Ishikawa (cell line): Measurements from ENCODE around the gene ZNF860.

Experiments used
- CEBPB ChIP-seq: IDR thresholded peaks from 2 replicates; pipeline ENCODE4 v1.6.1; 2012
- CREB1 ChIP-seq: IDR thresholded peaks from 2 replicates; pipeline ENCODE4 v1.6.1; 2012; ENCODE audit warnings: low read depth
- EGR1 ChIP-seq: IDR thresholded peaks from 2 replicates; pipeline ENCODE4 v1.6.1; 2012
- EP300 ChIP-seq: IDR thresholded peaks from 2 replicates; pipeline ENCODE4 v1.6.1; 2012; ENCODE audit warnings: borderline replicate concordance
- FOXM1 ChIP-seq: IDR thresholded peaks from 2 replicates; pipeline ENCODE4 v1.6.1; 2012; ENCODE audit warnings: low read depth, borderline replicate concordance
- NFIC ChIP-seq: IDR thresholded peaks from 2 replicates; pipeline ENCODE4 v1.6.1; 2012
- RAD21 ChIP-seq: IDR thresholded peaks from 2 replicates; pipeline ENCODE4 v1.6.1; 2012; ENCODE audit warnings: low read depth
- TAF1 ChIP-seq: IDR thresholded peaks from 2 replicates; pipeline ENCODE4 v1.6.1; 2012; ENCODE audit warnings: low read depth, mild to moderate bottlenecking
- TCF12 ChIP-seq: IDR thresholded peaks from 2 replicates; pipeline ENCODE4 v1.6.1; 2012; ENCODE audit warnings: low read depth
- TEAD4 ChIP-seq: IDR thresholded peaks from 2 replicates; pipeline ENCODE4 v1.6.1; 2012
- YY1 ChIP-seq: IDR thresholded peaks from 2 replicates; pipeline ENCODE4 v1.6.1; 2012; ENCODE audit warnings: low read depth
- ZBTB7A ChIP-seq: IDR thresholded peaks from 2 replicates; pipeline ENCODE4 v1.6.1; 2012; ENCODE audit warnings: low read depth
- TF ChIP-seq, protein P1 (sequence below): IDR thresholded peaks from 2 replicates; pipeline ENCODE4 v1.6.1; 2012; ENCODE audit warnings: low read depth, mild to moderate bottlenecking
- TF ChIP-seq, protein P2 (sequence below): IDR thresholded peaks from 2 replicates; pipeline ENCODE4 v1.6.1; 2012
- TF ChIP-seq, protein P3 (sequence below): IDR thresholded peaks from 2 replicates; pipeline ENCODE4 v1.6.1; 2012

ZNF860 gene

DNA sequence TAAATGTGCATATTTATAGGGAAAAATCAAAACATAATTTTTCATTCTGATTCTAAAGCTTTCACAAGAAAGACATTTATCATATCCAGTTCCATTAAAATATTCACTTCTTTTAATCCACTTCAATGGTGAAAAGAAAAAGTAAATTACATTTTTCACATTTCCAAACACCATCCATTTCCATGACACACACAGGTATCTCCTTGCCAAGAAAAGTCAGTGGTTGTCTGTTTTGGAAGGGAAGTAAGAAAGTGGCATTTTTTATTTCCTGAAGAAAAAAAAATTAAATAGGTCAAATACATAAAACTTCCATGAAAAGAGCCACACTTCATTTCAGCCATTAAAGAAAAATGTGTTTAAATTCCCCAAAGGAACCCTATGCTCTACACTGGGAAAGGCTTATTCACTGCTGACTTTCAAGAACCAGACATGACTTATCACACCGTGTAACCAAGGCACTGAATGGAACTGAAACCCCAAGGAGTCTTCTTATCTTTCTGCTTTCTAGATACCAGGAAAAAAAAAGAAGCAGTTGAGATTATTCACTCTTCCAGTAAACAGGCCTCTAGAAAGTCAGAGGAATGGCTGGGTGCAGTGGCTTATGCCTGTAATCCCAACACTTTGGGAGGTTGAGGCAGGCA lies 45.0 kb upstream of the ZNF860 start:
- TF ChIP-seq TCF12: no peak
- TF ChIP-seq EGR1: no peak
- TF ChIP-seq NFIC: no peak
- TF ChIP-seq, protein P1, sequence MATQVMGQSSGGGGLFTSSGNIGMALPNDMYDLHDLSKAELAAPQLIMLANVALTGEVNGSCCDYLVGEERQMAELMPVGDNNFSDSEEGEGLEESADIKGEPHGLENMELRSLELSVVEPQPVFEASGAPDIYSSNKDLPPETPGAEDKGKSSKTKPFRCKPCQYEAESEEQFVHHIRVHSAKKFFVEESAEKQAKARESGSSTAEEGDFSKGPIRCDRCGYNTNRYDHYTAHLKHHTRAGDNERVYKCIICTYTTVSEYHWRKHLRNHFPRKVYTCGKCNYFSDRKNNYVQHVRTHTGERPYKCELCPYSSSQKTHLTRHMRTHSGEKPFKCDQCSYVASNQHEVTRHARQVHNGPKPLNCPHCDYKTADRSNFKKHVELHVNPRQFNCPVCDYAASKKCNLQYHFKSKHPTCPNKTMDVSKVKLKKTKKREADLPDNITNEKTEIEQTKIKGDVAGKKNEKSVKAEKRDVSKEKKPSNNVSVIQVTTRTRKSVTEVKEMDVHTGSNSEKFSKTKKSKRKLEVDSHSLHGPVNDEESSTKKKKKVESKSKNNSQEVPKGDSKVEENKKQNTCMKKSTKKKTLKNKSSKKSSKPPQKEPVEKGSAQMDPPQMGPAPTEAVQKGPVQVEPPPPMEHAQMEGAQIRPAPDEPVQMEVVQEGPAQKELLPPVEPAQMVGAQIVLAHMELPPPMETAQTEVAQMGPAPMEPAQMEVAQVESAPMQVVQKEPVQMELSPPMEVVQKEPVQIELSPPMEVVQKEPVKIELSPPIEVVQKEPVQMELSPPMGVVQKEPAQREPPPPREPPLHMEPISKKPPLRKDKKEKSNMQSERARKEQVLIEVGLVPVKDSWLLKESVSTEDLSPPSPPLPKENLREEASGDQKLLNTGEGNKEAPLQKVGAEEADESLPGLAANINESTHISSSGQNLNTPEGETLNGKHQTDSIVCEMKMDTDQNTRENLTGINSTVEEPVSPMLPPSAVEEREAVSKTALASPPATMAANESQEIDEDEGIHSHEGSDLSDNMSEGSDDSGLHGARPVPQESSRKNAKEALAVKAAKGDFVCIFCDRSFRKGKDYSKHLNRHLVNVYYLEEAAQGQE: no peak
- no peak for TF ChIP-seq RAD21
- no peak for TF ChIP-seq CREB1
- no peak for TF ChIP-seq TAF1
- no peak for TF ChIP-seq CEBPB
- no peak for TF ChIP-seq YY1
- no peak for TF ChIP-seq FOXM1
- TF ChIP-seq, protein P2, sequence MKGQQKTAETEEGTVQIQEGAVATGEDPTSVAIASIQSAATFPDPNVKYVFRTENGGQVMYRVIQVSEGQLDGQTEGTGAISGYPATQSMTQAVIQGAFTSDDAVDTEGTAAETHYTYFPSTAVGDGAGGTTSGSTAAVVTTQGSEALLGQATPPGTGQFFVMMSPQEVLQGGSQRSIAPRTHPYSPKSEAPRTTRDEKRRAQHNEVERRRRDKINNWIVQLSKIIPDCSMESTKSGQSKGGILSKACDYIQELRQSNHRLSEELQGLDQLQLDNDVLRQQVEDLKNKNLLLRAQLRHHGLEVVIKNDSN: no peak
- no peak for TF ChIP-seq TEAD4
- no peak for TF ChIP-seq EP300
- TF ChIP-seq, protein P3, sequence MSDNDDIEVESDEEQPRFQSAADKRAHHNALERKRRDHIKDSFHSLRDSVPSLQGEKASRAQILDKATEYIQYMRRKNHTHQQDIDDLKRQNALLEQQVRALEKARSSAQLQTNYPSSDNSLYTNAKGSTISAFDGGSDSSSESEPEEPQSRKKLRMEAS: no peak
- TF ChIP-seq ZBTB7A: no peak

DNA sequence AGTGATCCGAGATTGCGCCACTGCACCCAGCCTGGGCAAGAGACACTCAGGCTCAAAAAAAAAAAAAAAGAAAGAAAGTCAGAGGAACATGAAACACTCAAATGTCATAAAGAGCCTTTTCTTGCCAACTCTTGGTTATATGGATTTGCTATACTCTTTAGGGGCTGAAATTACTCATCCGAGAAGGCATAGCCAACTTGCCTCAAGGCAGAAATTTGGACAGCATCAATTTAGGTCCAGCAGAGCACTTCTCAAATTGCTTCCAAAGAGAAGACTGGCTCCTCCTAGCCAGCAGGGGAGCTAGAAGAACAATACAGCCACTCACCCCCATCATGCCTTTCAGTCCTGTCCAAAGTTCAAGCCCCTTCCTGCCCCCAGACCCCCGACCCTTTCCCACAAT lies 44.3 kb upstream of the ZNF860 start:
- TF ChIP-seq EP300: no peak
- TF ChIP-seq, protein P3: no peak
- no peak for TF ChIP-seq EGR1
- TF ChIP-seq TAF1: no peak
- TF ChIP-seq YY1: no peak
- no peak for TF ChIP-seq RAD21
- no peak for TF ChIP-seq NFIC
- TF ChIP-seq, protein P2: no peak
- 0 out of 2 replicates have a peak, but pooled peaks have one; percentile 45 for TF ChIP-seq CEBPB
- no peak for TF ChIP-seq ZBTB7A
- no peak for TF ChIP-seq TCF12
- TF ChIP-seq, protein P1: peak; percentile 33; the same call in 1 of the 2 replicates
- TF ChIP-seq TEAD4: no peak

DNA sequence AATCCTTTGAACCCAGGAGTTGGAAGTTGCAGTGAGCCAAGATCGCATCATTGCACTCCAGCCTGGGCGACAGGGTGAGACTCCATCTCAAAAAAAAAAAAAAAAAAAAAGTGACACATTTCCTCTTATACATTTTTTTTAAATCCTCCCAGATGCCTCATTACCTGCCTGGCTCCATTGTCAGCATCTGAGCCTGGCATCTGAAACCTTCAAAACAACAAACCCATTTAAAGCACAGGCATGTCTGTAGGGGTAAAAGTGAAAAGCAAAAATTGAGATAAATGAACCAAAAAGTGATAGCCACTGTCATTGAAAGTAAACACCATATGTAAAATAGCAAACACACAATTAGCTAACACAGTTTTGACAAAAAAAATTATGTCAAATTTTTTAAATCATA lies 39.1 kb upstream of the ZNF860 start:
- no peak for TF ChIP-seq TCF12
- TF ChIP-seq CEBPB: no peak
- TF ChIP-seq RAD21: no peak
- TF ChIP-seq FOXM1: no peak
- TF ChIP-seq ZBTB7A: no peak
- no peak for TF ChIP-seq EP300
- TF ChIP-seq, protein P2: no peak
- no peak for TF ChIP-seq NFIC
- TF ChIP-seq, protein P3: no peak
- no peak for TF ChIP-seq CREB1
- TF ChIP-seq, protein P1: no peak
- TF ChIP-seq TAF1: no peak
- no peak for TF ChIP-seq TEAD4
- no peak for TF ChIP-seq YY1
- no peak for TF ChIP-seq EGR1

DNA sequence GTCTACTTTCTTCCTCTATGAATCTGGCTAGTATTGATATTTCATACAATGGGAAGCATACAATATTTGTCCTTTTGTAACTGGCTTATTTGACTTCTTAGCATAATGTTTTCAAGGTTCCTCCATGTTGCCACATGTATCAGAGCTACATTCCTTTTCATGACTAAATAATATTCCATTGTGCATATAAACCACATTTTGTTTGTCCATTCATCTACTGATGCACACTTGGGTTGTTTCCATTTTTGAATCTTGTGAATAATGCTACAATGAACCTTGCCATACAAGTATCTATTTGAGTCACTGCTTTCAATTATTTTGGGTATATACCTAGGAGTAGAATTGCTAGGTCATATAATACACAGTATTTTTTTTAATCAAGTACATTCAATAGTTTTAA lies 38.5 kb upstream of the ZNF860 start:
- TF ChIP-seq, protein P1: no peak
- no peak for TF ChIP-seq RAD21
- TF ChIP-seq NFIC: no peak
- TF ChIP-seq CREB1: no peak
- TF ChIP-seq EGR1: no peak
- TF ChIP-seq TAF1: no peak
- no peak for TF ChIP-seq CEBPB
- TF ChIP-seq FOXM1: no peak
- no peak for TF ChIP-seq TEAD4
- TF ChIP-seq ZBTB7A: no peak
- no peak for TF ChIP-seq TCF12
